ENCODE data around the gene CDK5R1. TPM values are rescaled to one million over a fixed set of nuclear protein-coding genes. Genes with fewer than 3 reads are reported as not detected.

CDK5R1 gene
- total and polyA plus RNA-seq, 2 experiments from 2014 or later, result 0.63 to 1.2 TPM

GRCh38 chr17:32479074-32479617 lies 7.6 kb upstream of the CDK5R1 start:
- no peaks in the 10 kb centered on the region for H3K79me2 ChIP-seq (ENCODE audit: insufficient read depth)
- no peak for DNase-seq
- WGBS, 2 experiments (ENCODE audit: low coverage in 1 of 2, low lambda C conversion rate in 2 of 2, missing lambda C conversion rate in 2 of 2), result 39 to 44% methylated on average over 5 of the region's 5 CpGs

GRCh38 chr17:32481193-32481592 lies 5.6 kb upstream of the CDK5R1 start:
- H3K9ac ChIP-seq, result no peak overlapping the region
- H3K4me3 ChIP-seq, result no peak overlapping the region
- H3K4me2 ChIP-seq (ENCODE audit: unreplicated experiment), result no peak overlapping the region
- peaks cover 3% of the 10 kb centered on the region; the same call in 1 of the 2 replicates for H3K4me1 ChIP-seq (ENCODE audit: insufficient read depth)
- TF ChIP-seq EZH2phosphoT487 (IDR thresholded peaks at IDR 0.05; ENCODE audit: insufficient read depth, low read depth) (no peak), EZH2 (IDR thresholded peaks at IDR 0.05; ENCODE audit: insufficient read depth, poor library complexity, severe bottlenecking) (no peak)
- no peaks in the 10 kb centered on the region for H3K9me3 ChIP-seq (ENCODE audit: low read depth)
- H2AFZ ChIP-seq, result no peak overlapping the region
- peaks cover 48% of the 10 kb centered on the region for H3K36me3 ChIP-seq (ENCODE audit: low read depth)
- H3K27me3 ChIP-seq (replicated peaks; ENCODE audit: insufficient read depth), result no peaks in the 10 kb centered on the region
- H3K27ac ChIP-seq, result no peak overlapping the region
- peaks cover 34% of the 10 kb centered on the region for H3F3A ChIP-seq (ENCODE audit: insufficient read depth)
- no peaks in the 10 kb centered on the region for H3K79me2 ChIP-seq (ENCODE audit: insufficient read depth)
- in situ Hi-C loops (cut with MboI), result no loop called here
- no peaks in the 10 kb centered on the region for H4K20me1 ChIP-seq (ENCODE audit: insufficient read depth)
- WGBS, 2 experiments (ENCODE audit: low coverage in 1 of 2, low lambda C conversion rate in 2 of 2, missing lambda C conversion rate in 2 of 2), result 87 to 92% methylated on average over 8 of the region's 8 CpGs
- DNase-seq, result no peak
- no peaks in the 10 kb centered on the region for H3K9me2 ChIP-seq (ENCODE audit: insufficient read depth)

More at GRCh38 chr17:32479074-32479617, 7.6 kb upstream of the CDK5R1 start:
- no peak overlapping the region for H2AFZ ChIP-seq
- peaks cover 68% of the 10 kb centered on the region for H3K36me3 ChIP-seq (ENCODE audit: low read depth)
- H3K27me3 ChIP-seq (replicated peaks; ENCODE audit: insufficient read depth), result no peaks in the 10 kb centered on the region
- H3K4me1 ChIP-seq (ENCODE audit: insufficient read depth), result peaks cover 3% of the 10 kb centered on the region; the same call in 1 of the 2 replicates
- no peak overlapping the region for H3K4me2 ChIP-seq (ENCODE audit: unreplicated experiment)
- H3K9me2 ChIP-seq (ENCODE audit: insufficient read depth), result no peaks in the 10 kb centered on the region
- no peaks in the 10 kb centered on the region for H4K20me1 ChIP-seq (ENCODE audit: insufficient read depth)
- in situ Hi-C loops (cut with MboI), result no loop called here
- H3K9me3 ChIP-seq (ENCODE audit: low read depth), result no peaks in the 10 kb centered on the region
- TF ChIP-seq EZH2 (IDR thresholded peaks at IDR 0.05; ENCODE audit: insufficient read depth, poor library complexity, severe bottlenecking) (no peak), EZH2phosphoT487 (IDR thresholded peaks at IDR 0.05; ENCODE audit: insufficient read depth, low read depth) (no peak)
- peaks cover 24% of the 10 kb centered on the region for H3F3A ChIP-seq (ENCODE audit: insufficient read depth)
- no peak overlapping the region for H3K9ac ChIP-seq
- no peak overlapping the region for H3K4me3 ChIP-seq
- H3K27ac ChIP-seq, result no peak overlapping the region

- Histone ChIP-seq H2AFZ (no peak overlapping the region), H3F3A (ENCODE audit: insufficient read depth) (peaks cover 34% of the 10 kb centered on the region), H3K27me3 (replicated peaks; ENCODE audit: insufficient read depth) (no peaks in the 10 kb centered on the region), H3K27ac (no peak overlapping the region), H3K36me3 (ENCODE audit: low read depth) (peaks cover 34% of the 10 kb centered on the region), H4K20me1 (ENCODE audit: insufficient read depth) (no peaks in the 10 kb centered on the region), H3K79me2 (ENCODE audit: insufficient read depth) (no peaks in the 10 kb centered on the region), H3K4me2 (ENCODE audit: unreplicated experiment) (no peak overlapping the region), H3K9me3 (ENCODE audit: low read depth) (no peaks in the 10 kb centered on the region), H3K4me3 (no peak overlapping the region), H3K4me1 (ENCODE audit: insufficient read depth) (peaks cover 3% of the 10 kb centered on the region; the same call in 1 of the 2 replicates), H3K9ac (no peak overlapping the region), H3K9me2 (ENCODE audit: insufficient read depth) (no peaks in the 10 kb centered on the region)
- no peak for DNase-seq
- no peak for TF ChIP-seq EZH2phosphoT487 (IDR thresholded peaks at IDR 0.05; ENCODE audit: insufficient read depth, low read depth)
- no peak for TF ChIP-seq EZH2 (IDR thresholded peaks at IDR 0.05; ENCODE audit: insufficient read depth, poor library complexity, severe bottlenecking)
- WGBS, 2 experiments (ENCODE audit: low coverage in 1 of 2, low lambda C conversion rate in 2 of 2, missing lambda C conversion rate in 2 of 2), result 64 to 69% methylated on average over 11 of the region's 11 CpGs
- in situ Hi-C loops (cut with MboI), result no loop called here
Observed at GRCh38 chr17:32482568-32483320, 4.0 kb upstream of the CDK5R1 start.

GRCh38 chr17:32483451-32484019 lies 3.3 kb upstream of the CDK5R1 start:
- no peaks in the 10 kb centered on the region for H3K9me2 ChIP-seq (ENCODE audit: insufficient read depth)
- H3K27me3 ChIP-seq (replicated peaks; ENCODE audit: insufficient read depth), result no peaks in the 10 kb centered on the region
- 14 to 16% methylated on average over 7 of the region's 7 CpGs for WGBS, 2 experiments (ENCODE audit: low coverage in 1 of 2, low lambda C conversion rate in 2 of 2, missing lambda C conversion rate in 2 of 2)
- H3F3A ChIP-seq (ENCODE audit: insufficient read depth), result peaks cover 34% of the 10 kb centered on the region
- no peaks in the 10 kb centered on the region for H4K20me1 ChIP-seq (ENCODE audit: insufficient read depth)
- no peak for TF ChIP-seq EZH2 (IDR thresholded peaks at IDR 0.05; ENCODE audit: insufficient read depth, poor library complexity, severe bottlenecking)
- TF ChIP-seq EZH2phosphoT487 (IDR thresholded peaks at IDR 0.05; ENCODE audit: insufficient read depth, low read depth), result no peak
- peaks cover 26% of the 10 kb centered on the region; the same call in 1 of the 2 replicates for H3K36me3 ChIP-seq (ENCODE audit: low read depth)
- H3K4me3 ChIP-seq, result no peak overlapping the region
- no peak overlapping the region for H3K4me2 ChIP-seq (ENCODE audit: unreplicated experiment)
- H3K79me2 ChIP-seq (ENCODE audit: insufficient read depth), result no peaks in the 10 kb centered on the region
- H3K4me1 ChIP-seq (ENCODE audit: insufficient read depth), result peaks cover 3% of the 10 kb centered on the region; the same call in 1 of the 2 replicates
- H3K9me3 ChIP-seq (ENCODE audit: low read depth), result no peaks in the 10 kb centered on the region
- in situ Hi-C loops (cut with MboI), result no loop called here
- DNase-seq, result peak; percentile 80
- H3K27ac ChIP-seq, result no peak overlapping the region
- no peak overlapping the region for H2AFZ ChIP-seq
- H3K9ac ChIP-seq, result no peak overlapping the region
